K562 treated with DMSO at 1 percent for 24 hours (cell line): ENCODE results near the gene TMEM191B. TPM values are rescaled to one million over a fixed set of nuclear protein-coding genes. Genes with fewer than 3 reads are reported as not detected.

ENCODE experiments used
- total RNA-seq: library from RNA; unstranded; fragments of 300-600 nt; gene quantifications from 2 replicates; pipeline ENCODE4 v1.2.3, GENCODE V29; 2022; ENCODE audit warnings: low read depth; ENCODE audit not compliant: insufficient read depth

TMEM191B gene
- total RNA-seq: 13.1 and 14.3 TPM in 2 replicates

DNA sequence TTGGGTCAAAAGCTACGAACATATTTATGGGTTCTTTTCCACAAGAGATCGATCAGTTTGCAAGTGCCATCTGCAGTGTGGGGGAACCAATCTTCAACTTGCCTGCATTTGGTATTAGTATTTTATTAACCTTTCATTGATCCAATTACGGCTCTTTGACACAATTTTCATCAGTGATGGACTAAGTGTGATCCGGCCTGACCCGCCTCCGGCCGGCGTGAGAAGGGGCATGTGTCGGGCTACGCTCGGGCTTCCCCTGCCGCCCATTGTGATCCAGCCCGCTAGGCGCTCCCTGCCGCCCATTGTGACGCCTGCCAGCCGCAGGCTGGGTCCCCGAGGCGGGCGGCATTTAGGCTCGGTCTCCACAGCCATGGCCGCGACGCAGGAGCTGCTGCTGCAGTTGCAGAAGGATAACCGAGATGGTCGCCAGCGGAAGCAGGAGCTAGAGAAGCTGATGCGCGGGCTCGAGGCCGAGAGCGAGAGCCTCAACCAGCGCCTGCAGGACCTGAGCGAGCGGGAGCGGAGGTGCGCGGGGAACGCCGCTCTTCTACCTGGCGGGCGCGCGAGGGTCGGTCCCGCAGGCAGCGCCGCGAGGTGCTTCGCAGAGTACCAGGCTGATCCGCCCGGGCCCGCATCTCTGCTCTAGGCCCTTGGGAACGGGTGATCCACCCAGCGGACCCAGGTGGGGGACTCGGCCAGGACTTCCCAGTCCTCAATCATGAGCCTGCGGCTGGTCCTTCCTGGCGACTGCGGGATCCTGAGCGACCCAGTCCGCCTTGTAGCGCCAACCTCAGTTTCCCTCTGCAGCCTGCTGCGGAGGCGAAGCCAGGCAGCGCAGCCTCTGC, at the start of gene TMEM191B:
TMEM191B (plus strand) TSS at position 51 of the 845 bp plus-strand sequence; CDS start at position 230, 179 bp downstream.

DNA sequence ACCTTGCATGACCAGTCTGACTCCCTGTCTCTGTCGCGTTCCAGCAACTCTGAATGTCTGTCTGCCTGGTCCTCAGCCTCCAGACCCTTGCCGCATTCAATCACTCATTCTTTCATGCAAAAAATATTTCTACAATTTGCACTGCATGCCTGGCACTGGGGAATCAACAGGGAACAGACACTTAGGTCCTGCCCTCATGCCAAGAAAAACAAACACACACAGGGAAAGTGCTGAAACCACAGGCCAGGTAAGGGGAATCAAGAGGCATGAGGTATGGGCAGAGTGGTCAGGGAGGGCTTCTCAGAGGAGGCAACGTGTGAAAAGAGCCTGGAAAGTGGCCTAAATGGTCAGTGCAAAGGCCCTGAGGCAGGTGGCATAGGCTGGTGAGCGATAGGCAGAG, 9.5 kb upstream of the TMEM191B start, which contains the start of gene GGTLC3:
GGTLC3 (minus strand) TSS at position 101 of the 400 bp plus-strand sequence. CDS start 264 bp downstream, outside the sequence.

Other genes with a start within 250 kb of the TMEM191B start
- not detected in 2 replicates for gene GGTLC3, start 9.6 kb upstream of the TMEM191B start, total RNA-seq
- 3.9 and 4.6 TPM in 2 replicates for gene RIMBP3, start 84.1 kb downstream of the TMEM191B start, total RNA-seq